Testis (tissue), 3 donors: ENCODE results near the gene ANTKMT. TPM values are rescaled to one million over a fixed set of nuclear protein-coding genes. Genes with fewer than 3 reads are reported as not detected.

Experiments
- DNase-seq: peaks from one replicate; pipeline ENCODE4 v3.0.0-alpha.2; 2019
- H3K27ac ChIP-seq, 2 donors: fragments of 200-600 bp; sonication (generic); one replicate each; pipeline ENCODE4 v1.5.1; 2019
- H3K27me3 ChIP-seq: fragments of 200-600 bp; sonication (generic); one replicate; pipeline ENCODE4 v1.5.1; 2019
- H3K36me3 ChIP-seq: fragments of 200-600 bp; sonication (generic); one replicate; pipeline ENCODE4 v1.5.1; 2017; ENCODE audit warnings: low read depth; ENCODE audit errors: missing control alignments
- H3K4me1 ChIP-seq: fragments of 200-600 bp; sonication (generic); one replicate; pipeline ENCODE4 v1.5.1; 2019
- H3K4me3 ChIP-seq, 2 donors: fragments of 200-600 bp; sonication (generic); one replicate each; pipeline ENCODE4 v1.5.1; 2017 to 2019
- H3K9me3 ChIP-seq: fragments of 200-600 bp; sonication (generic); one replicate; pipeline ENCODE4 v1.5.1; 2017
- POLR2A ChIP-seq: fragments of 450-650 bp; IDR thresholded peaks from one replicate; pipeline ENCODE4 v1.6.1; 2017; ENCODE audit warnings: antibody characterized with exemption, mild to moderate bottlenecking, moderate library complexity
- WGBS, 2 donors: methylation state at CpG; one replicate each; pipeline ENCODE4 v1.1.5; 2018; 5-methylcytosine and 5-hydroxymethylcytosine counted together
- intact Hi-C: fragments of 100-400 bp; cut with DNase I; formaldehyde crosslinking; loops from one replicate; pipeline ENCODE4 v1.15.1; 2023; ENCODE audit warnings: low total_unique reads
- polyA plus RNA-seq: library from polyadenylated mRNA; stranded (reverse); fragments of 350-450 nt; fragmentation: Illumina TruSeq; extraction: RNeasy Lipid Tissue Mini Kit (QIAGEN cat#74804); gene quantifications from one replicate; pipeline ENCODE4 v1.2.3, GENCODE V29; 2014; ENCODE audit warnings: low read depth, low replicate concordance; ENCODE audit not compliant: insufficient read depth
- total RNA-seq, 2 donors: library from RNA; depleted of rRNA; stranded (reverse); fragments of >200 nt; gene quantifications; one replicate each; pipeline ENCODE4 v1.2.3, GENCODE V29; 2016
- TF ChIP-seq, protein P1 (sequence below), 3 experiments: fragments of 450-650 bp in 2 of 3; fragments of 200-600 bp in 1 of 3; sonication (generic) in 1 of 3; IDR thresholded peaks; one replicate each; pipeline ENCODE4 v1.5.1; 2016 to 2019; ENCODE audit warnings: antibody characterized with exemption in 3 of 3, mild to moderate bottlenecking in 2 of 3, moderate library complexity in 1 of 3

The ANTKMT gene
- total and polyA plus RNA-seq, 3 donors from 2014 or later = 68.5 to 108 (median 81.1) TPM

DNA sequence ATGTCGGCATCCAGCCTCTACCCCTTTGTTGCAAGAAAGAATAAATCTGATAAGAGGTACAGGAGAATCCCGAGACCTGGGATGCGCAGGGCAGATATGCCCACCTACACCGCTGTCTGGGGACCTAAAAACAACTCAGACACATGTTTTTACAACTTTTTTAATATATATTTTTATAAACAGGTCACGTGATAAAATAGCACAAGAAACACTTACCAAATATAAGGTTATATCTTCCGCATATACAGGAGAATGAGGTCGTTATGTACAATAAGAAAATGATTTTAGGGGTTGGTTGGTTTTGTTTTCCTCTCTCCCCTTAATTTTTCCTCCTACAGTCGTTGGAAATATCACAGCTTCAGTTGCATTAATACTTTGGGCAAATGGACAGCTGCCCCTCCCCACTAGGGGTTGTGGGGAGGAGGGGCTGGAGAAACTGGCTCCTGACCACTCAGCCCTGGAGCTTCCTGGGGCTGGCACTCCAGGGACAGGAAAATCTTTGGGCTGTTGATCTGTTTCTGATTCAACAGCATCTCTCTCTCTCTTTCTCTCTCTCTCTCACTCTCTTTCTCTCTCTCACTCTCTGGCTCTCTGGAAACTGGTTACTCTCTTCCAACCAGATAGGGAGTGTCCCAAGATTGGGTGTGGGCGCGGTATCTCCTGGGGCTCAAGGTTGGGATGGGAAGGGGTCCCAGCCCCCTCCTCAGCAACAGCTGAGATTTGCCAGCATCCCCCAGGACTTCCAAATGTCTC, 28.4 kb upstream of the ANTKMT start:
- Histone ChIP-seq H3K27ac (no peak overlapping the region), H3K27me3 (no peaks in the 10 kb centered on the region), H3K4me3 (no peak overlapping the region), H3K4me1 (peaks cover 19% of the 10 kb centered on the region), H3K36me3 (no peaks in the 10 kb centered on the region), H3K9me3 (no peaks in the 10 kb centered on the region)
- intact Hi-C loops = no loop called here
- DNase-seq = no peak
- TF ChIP-seq, protein P1, sequence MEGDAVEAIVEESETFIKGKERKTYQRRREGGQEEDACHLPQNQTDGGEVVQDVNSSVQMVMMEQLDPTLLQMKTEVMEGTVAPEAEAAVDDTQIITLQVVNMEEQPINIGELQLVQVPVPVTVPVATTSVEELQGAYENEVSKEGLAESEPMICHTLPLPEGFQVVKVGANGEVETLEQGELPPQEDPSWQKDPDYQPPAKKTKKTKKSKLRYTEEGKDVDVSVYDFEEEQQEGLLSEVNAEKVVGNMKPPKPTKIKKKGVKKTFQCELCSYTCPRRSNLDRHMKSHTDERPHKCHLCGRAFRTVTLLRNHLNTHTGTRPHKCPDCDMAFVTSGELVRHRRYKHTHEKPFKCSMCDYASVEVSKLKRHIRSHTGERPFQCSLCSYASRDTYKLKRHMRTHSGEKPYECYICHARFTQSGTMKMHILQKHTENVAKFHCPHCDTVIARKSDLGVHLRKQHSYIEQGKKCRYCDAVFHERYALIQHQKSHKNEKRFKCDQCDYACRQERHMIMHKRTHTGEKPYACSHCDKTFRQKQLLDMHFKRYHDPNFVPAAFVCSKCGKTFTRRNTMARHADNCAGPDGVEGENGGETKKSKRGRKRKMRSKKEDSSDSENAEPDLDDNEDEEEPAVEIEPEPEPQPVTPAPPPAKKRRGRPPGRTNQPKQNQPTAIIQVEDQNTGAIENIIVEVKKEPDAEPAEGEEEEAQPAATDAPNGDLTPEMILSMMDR (IDR thresholded peaks at IDR 0.05) = no peak
- no peak for TF ChIP-seq POLR2A
- WGBS, 2 donors = 72 to 74% methylated on average over 10 of the region's 10 CpGs

DNA sequence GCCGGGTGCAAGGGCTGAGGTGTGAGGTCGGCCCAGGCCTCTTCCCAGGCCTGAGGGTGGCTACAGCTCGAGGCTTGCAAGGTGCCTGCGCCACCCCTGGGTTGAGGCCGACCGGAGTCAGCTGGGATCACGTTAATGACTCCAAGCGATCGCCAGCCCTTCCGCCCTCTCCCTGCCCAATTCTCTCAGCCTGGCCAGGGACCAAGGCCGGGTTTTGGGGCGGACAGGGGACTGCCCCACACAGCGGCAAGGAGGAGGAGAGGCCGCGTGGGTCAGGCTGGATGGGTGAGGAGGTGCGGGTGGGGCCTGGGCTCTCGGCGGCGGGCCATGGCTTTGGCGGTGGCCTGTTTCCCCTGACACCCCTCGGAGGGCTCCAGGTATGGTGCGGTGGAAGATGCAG, 27.6 kb upstream of the ANTKMT start:
- 19 to 25% methylated on average over 10 to 22 of the region's 22 CpGs for WGBS, 2 donors
- H3K9me3 ChIP-seq = no peaks in the 10 kb centered on the region
- TF ChIP-seq, protein P1 (IDR thresholded peaks at IDR 0.05) = no peak
- no peak for TF ChIP-seq POLR2A
- peaks cover 19% of the 10 kb centered on the region for H3K4me1 ChIP-seq
- intact Hi-C loops = no loop called here
- no peak overlapping the region for H3K27ac ChIP-seq
- no peak overlapping the region for H3K4me3 ChIP-seq
- DNase-seq = no peak
- no peaks in the 10 kb centered on the region for H3K36me3 ChIP-seq
- H3K27me3 ChIP-seq = no peaks in the 10 kb centered on the region

DNA sequence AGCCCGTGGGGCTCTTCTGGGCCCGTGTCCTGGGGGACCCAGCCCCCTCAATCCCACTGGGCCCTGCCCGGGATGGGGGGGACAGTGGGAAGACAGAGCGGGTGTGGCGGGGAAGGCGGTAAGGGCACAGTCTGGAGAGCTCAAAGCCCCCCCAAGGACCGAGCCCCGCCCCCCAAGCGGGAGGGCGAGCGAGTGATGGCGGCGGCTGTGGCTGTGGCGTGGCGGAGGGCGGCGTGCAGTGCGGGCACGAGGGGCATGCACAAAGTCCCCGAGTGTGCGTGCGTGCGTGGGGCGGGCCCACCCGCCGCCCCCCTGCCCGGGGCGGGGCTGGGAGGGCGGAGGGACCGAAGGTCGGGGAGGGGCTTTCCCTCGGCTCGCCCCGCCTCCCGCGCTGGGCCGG, 27.2 kb upstream of the ANTKMT start:
- intact Hi-C loops = no loop called here
- WGBS, 2 donors = 2 to 6% methylated on average over 19 to 23 of the region's 37 CpGs
- H3K9me3 ChIP-seq = no peaks in the 10 kb centered on the region
- no peaks in the 10 kb centered on the region for H3K27me3 ChIP-seq
- H3K27ac ChIP-seq = no peak overlapping the region
- no peaks in the 10 kb centered on the region for H3K36me3 ChIP-seq
- no peak for TF ChIP-seq POLR2A
- TF ChIP-seq, protein P1 (IDR thresholded peaks at IDR 0.05) = no peak
- no peak for DNase-seq
- H3K4me1 ChIP-seq = peaks cover 19% of the 10 kb centered on the region
- no peak overlapping the region for H3K4me3 ChIP-seq

DNA sequence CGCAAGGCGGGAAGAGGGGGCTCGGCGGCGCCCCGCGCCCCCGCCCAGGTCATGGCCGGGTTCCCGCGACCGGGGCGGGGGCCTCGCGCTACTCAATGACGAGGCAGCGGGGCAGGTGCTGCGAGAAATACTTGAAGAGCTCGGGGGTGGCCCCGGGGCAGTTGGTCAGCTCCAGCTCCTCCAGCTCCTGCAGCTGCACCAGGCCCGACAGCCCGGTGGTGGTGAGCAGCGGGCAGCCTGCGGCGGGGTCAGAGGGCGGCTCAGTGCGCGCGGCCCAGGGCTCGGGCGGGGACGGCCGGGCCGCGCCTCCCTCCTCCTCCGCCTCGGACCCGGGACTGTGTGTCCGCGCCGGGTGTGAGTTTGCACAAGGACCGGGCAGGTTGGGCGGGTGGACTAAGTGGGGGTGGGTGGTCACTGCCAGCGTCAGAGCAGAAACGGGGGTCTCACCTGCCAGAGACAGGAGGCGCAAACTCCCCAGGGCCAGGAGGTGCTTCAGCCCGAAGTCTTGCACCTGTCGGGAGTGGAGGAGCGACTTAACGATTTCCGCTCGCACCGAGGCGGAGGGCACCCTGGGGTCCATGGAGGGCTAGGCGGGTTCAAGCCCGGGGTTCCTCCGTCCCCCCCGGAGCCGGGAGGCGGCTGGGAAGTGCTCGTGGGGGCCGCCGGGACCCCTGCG, 26.6 kb upstream of the ANTKMT start:
- Histone ChIP-seq H3K27ac (no peak overlapping the region), H3K4me3 (peak overlapping the region in 1 of 2 donors; percentile 49), H3K27me3 (no peaks in the 10 kb centered on the region), H3K9me3 (no peaks in the 10 kb centered on the region), H3K36me3 (no peaks in the 10 kb centered on the region), H3K4me1 (peaks cover 14% of the 10 kb centered on the region)
- TF ChIP-seq POLR2A = no peak
- TF ChIP-seq, protein P1 (IDR thresholded peaks at IDR 0.05) = no peak
- no peak for DNase-seq
- 0 to 4% methylated on average over 13 to 31 of the region's 64 CpGs for WGBS, 2 donors
- intact Hi-C loops = no loop called here
